22Rv1 (cell line): ENCODE results near the gene IFIT5.
"Not testable (repeated sequence)": the region's sequence is repeated elsewhere in the genome, so short reads cannot be mapped to it uniquely, and the experiment has no call there.

Experiments
- ZFX ChIP-seq: fragments of 450-650 bp; IDR thresholded peaks from 2 replicates; pipeline ENCODE4 v1.6.1; 2017; ENCODE audit warnings: antibody characterized with exemption, borderline replicate concordance
- TF ChIP-seq, protein P1 (sequence below): fragments of 450-650 bp; IDR thresholded peaks from 2 replicates; pipeline ENCODE4 v1.5.1; 2017; ENCODE audit warnings: mild to moderate bottlenecking

DNA sequence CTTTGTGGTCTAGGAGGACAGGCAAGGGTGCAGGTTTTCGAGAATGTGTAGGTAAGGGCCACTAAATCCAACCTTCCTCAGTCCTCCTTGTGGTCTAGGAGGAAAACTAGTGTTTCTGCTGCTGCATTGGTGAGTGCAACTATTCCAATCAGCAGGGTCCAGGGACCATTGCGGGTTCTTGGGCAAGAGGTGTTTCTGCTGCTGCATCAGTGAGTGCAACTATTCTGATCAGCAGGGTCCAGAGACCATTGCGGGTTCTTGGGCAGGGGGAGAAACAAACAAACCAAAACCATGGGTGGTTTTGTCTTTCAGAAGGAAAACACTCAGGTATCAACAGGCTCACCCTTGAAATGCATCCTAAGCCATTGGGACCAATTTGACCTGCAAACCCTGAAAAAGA lies 6.6 kb upstream of the IFIT5 start:
- TF ChIP-seq, protein P1, sequence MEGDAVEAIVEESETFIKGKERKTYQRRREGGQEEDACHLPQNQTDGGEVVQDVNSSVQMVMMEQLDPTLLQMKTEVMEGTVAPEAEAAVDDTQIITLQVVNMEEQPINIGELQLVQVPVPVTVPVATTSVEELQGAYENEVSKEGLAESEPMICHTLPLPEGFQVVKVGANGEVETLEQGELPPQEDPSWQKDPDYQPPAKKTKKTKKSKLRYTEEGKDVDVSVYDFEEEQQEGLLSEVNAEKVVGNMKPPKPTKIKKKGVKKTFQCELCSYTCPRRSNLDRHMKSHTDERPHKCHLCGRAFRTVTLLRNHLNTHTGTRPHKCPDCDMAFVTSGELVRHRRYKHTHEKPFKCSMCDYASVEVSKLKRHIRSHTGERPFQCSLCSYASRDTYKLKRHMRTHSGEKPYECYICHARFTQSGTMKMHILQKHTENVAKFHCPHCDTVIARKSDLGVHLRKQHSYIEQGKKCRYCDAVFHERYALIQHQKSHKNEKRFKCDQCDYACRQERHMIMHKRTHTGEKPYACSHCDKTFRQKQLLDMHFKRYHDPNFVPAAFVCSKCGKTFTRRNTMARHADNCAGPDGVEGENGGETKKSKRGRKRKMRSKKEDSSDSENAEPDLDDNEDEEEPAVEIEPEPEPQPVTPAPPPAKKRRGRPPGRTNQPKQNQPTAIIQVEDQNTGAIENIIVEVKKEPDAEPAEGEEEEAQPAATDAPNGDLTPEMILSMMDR, result not testable (repeated sequence)
- not testable (repeated sequence) for TF ChIP-seq ZFX
